Putamen (tissue), 1 donor: Measurements from ENCODE around the gene ITGA7.
"Not testable (repeated sequence)": the region's sequence is repeated elsewhere in the genome, so short reads cannot be mapped to it uniquely, and the experiment has no call there.

Source experiments
- DNase-seq: peaks from one replicate; pipeline ENCODE4 v3.0.0-alpha.2; 2016; ENCODE audit warnings: low spot score

The ITGA7 gene

DNA sequence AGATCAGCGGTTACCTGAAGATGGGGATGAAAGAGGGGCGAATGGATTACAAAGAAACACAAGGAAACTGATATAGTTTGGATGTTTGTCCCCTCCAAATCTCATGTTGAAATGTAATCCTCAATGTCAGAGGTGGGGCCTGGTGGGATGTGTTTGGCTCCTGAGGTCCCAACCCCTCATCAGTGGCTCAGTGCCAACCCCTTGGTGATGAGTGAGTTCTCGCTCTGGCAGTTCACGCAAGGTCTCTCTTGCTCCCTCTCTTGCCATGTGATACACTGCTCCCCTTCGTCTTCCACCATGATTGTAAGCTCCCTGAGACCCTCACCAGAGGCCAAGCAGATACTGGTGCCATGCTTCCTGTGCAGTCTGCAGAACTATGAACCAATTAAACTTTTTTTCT is 28.0 kb downstream of the ITGA7 start:
- DNase-seq = no peak

DNA sequence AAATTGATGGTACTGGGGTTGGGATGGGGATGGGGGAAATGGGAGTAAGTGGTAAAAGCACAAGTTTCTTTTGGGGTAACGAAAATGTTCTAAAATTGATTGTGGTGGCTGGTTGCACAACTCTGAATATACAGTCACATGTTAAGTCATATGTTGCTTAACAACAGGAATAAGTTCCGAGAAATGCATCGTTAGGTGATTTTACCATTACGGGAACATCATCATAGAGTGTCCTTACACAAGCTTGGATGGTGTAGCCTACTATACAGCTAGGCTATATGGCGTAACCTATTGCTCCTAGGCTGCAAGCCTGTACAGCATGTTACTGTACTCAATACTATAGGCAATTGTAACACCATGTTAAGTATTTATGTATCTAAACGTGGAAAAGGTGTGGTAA is 31.0 kb downstream of the ITGA7 start:
- DNase-seq = no peak

DNA sequence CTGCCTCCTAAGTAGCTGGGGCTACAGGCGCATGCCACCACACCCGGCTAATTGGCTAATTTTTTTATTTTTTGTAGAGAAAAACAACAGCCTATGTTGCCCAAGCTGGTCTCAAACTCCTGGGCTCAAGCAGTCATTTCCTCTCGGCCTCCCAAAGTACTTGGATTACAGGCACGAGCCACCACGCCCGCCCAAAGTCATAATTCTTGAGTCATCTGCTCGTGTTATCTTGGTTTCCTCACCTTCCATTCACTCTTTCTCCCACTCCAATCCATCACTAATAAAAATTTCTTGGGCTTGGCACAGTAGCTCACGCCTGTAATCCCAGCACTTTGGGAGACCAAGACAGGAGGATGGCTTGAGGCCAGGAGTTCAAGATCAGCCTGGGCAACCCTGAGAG is 32.0 kb downstream of the ITGA7 start:
- DNase-seq = no peak

DNA sequence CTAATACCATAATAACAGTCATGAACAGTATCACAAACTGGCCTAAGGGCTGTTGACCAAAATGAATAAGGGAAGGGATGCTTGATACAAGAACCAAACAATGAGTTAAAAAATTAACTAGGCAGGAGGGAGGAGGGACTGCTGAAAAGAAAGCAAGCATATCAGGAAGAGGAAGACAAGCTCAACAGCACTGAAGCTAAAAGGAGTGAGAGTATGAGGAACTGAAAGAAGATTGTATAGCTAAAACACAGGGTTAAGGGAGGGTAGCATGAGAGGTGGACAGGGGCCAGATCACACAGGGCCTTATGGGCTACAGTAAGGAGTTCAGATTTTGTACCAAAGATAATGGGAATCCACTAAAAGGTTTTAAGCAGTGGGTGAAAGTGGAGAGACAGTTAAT is 34.1 kb downstream of the ITGA7 start:
- DNase-seq = no peak

DNA sequence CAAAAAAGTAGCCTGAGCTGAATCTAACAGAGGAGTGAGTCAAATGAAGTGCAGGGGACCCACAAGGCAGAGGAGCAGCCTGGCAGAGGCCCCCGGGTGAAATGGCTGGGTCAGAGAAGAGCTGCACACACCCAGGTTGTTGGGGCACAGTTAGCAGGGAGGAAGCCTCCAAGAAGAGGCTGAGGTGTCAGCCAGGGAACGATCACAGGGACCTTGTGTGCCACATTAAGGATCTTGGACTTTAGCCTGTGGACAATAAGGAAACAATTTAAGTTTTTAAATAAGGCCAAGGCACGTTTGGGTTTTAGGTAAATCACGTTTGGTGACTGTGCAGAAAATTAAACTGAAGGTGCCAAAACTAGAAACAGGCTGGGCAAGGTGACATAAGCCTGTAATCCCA is 36.0 kb downstream of the ITGA7 start:
- no peak for DNase-seq

DNA sequence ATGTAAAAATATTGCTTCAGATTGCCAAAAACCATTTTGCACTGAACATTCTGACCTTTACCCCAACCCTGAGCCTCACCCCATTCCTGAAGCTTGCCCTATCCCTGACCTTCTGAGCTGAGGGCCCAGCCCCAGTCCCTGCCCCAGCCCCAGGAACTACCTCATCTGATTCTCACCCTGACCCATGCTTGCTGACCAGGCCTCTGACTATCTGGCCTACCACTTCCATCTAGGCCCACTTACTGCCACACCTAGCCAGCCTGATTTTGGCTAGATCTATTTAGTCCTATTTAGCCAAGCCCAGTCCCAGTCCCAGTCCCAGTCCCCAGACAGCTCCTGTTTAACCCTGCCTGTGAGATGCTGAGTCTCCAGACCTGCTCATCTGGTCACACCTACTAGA is 37.4 kb downstream of the ITGA7 start:
- DNase-seq = no peak

DNA sequence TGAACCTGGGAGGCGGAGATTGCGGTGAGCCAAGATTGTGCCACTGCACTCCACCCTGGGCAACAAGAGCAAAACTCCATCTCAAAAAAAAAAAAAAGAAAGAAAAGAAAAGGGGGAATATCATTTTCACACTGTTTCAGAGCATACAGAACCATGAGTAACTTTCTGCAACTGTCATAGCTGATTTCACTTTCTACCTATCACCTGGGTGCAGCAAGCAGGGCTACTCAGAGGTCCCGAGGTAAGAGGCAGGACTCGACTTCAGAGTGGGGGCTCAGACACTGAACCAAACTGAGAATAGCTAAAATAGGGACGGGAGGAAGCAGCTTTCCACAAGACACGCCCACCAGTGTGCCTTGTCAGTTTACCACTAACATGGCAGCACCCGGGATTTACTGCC is 41.2 kb downstream of the ITGA7 start:
- no peak for DNase-seq

DNA sequence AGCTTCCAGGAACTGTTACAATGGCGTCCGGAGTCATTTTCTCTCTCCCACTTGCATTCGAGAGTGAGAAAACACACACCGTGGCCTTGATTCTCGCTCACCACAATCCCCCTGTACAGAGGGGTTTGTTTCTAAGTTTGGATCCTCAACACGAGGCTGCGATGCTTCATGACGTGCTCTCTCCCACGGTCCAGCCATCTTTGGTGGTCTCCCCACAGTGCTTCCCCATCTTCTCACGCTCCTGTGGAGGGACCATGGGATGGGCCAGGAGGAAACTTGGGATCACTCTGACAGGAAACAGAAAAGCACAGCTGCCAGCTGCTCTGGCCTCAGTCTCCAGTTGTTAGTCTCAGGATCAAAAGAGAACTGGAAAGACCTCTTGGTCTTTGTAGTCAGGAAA is 42.9 kb downstream of the ITGA7 start:
- no peak for DNase-seq

DNA sequence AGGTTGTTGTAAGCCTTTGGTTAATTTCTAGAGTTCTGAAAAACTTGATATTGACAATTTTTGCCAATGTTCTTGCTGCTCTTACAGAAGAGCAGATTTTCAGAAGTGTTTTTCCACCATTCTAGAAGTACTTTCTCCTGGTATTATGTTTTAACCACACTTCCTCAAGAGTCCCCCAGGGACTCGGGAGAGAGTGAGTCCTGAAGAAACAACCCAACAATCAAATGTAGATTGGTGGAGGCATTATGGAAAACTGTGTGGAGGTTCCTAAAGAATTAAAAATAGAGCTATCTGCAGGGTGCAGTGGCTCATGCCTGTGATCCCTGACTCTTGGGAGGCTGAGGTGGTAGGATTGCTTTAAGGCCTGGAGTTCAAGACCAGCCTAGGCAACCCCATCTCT is 44.3 kb downstream of the ITGA7 start:
- no peak for DNase-seq

DNA sequence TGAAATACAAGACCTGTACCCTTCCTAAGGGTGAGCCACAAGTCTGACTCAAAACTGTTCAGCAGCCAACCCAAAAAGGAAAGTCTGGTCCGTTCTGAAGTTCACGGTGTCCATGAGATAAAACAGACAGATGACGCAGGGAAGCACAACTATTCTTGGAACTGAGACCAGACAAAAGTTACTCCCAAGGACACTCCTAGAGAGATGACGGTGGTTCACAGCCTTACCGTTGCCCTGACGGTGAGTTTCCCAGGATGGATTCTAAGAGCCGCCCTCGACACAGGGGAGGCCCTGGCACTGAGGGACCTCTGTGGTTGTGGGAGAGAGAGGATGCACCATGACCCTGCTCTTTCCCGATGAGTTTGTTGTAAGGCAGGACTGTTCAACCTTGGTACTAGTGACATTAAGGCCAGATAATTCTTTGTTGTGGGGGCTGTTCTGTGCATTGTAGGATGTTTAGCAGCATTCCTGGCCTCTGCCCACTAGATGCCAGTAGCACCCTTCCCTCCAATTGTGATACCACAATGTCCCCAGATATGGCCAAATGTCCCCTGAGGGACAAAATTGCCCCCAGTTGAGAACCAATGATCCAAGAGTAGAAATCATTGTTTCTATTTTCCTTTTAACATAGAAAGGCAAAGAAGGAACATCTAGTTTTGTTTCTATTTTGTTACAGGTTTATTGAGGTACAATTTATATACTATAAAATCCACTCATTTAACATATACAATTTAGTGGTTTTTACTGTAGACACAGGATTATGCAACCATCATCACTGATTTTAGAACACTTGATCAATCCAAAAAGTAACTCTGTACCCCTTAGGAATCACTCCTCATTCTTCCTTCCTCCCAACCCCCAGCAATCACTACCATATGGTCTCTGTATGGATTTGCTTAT is 48.0 kb downstream of the ITGA7 start:
- DNase-seq = no peak

DNA sequence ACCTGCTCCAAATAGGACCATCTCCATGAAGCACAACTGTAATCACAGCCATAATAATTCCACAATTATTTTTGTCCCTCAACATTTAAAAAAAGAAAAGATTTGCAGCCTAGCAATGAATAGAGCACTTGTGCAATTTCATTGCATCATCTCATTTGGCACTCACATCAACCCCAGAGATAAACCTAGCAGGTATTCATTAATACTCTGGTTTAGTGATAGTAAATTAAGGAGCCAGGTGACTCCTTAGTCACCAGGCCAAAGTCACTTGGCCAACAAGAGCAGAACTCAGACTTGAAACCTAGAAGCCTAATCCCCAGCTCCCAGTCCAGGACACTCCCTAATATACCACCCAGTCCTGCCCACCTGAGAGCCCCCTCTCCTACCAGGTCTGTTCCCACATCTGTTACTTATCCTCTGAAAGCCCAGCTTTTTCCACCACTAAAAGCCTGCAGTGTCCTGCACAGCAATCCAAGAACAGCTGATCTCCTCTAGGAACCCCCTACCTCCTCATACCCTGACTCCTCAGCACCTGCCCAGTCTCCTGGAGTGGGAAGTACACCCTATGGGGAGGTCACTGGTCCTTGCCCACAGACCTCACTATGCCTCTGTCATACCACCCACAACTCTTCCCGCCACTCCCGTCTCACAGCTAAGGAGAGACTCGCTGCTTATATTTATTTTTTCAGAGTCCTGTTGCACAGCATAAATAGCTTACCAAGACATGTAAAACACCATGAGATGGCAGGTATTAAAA is 48.9 kb downstream of the ITGA7 start:
- no peak for DNase-seq

DNA sequence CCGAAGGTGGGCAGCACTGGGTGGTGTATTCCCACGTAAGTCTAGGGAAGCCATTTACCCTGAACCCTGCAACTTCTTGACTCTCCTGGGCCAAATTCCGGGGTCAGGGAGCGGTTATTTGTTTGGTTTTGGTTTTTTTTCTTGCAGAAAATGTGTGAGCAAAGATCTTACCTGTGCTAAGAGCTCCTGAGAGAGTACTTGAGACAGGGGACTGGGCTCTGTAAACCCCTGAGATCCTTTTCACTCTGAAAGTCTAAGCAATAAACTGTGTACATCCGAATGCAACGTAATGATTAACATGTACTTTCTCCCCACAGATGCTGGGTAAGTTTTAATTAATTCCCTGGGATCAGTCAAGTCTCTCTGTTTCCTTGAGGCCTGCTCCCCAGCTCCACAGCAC is 49.5 kb downstream of the ITGA7 start:
- DNase-seq = no peak

DNA sequence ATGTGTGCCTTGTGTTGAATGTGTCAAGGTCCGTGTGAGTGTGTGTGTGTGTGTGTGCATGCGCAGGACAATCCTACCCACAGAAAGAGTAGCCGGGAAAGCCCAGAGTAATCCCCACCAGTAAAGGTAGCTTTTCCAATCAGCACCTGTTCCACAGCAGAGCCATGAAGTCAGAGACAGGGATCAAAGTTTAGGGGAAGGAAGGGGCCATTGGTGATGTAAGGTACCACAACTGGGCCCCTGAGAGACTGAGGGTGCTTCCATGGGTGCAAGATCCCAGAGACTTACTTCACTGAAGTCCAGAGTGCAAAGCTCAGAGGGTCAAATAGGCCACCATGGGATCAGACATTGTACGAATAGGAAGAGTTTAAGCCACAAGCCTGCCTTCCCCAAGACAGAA is 50.5 kb downstream of the ITGA7 start:
- DNase-seq = no peak

DNA sequence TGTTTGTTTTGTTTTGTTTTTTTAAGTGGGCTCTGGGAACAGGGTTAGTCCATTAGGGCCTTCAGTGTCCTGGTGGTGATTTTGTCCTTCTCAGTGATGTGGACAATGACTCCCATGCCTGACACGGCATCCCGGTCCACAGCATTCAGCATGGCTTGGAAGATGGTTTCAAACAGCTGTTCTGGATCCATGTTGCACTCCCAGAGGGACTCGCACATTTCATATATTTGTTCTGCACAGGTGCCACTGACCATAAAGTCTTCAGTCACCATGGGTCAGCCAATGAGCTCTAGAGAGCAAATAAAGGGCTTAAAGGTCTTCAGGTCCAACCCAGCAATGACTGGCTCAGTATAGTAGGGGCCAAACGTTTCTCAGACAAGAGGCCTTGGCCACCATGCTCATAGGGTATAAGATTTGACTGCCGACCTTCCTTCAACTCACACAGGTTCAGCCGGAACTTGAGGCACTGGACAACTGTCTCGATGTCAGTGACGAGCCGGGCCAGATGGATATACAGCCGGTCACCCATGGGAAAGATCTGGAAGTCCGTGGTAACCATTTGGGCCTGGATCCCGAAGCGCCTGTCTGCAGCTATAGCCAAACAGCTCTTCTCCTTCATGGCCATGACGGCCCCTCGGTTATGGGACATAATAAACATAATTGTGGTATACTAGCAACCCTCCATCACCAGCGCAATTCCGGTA is 53.0 kb downstream of the ITGA7 start:
- DNase-seq = no peak

DNA sequence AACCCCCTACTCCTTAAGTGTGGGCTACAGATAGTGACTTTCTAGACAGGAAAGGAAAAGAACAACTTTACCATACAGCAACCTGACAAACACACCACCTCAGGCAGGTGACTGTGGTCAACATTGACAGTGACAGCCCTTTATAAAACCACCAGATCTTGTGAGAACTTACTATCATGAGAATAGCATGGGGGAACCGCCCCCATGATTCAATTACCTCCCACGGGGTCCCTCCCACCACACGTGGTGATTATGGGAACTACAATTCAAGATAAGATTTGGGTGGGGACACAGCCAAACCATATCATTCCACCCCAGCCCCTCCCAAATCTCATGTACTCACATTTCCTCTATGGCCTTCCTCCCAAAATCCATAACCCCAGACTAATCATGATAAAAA is 54.7 kb downstream of the ITGA7 start:
- DNase-seq = no peak

DNA sequence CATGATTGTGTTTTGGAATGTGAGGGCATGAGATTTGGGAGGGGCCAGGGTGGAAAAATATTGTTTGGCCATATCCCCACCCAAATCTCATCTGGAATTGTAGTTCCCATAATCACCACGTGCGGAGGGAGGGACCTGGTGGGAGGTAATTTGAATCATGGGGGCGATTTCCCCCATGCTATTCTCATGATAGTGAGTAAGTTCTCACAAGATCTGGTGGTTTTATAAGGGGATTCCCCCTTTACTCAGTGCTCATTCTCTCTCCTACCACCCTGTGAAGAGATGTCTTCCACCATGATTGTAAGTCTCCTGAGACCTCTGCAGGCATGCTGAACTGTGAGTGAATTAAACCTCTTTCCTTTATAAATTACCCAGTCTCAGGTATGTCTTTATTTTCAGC is 55.4 kb downstream of the ITGA7 start:
- no peak for DNase-seq

DNA sequence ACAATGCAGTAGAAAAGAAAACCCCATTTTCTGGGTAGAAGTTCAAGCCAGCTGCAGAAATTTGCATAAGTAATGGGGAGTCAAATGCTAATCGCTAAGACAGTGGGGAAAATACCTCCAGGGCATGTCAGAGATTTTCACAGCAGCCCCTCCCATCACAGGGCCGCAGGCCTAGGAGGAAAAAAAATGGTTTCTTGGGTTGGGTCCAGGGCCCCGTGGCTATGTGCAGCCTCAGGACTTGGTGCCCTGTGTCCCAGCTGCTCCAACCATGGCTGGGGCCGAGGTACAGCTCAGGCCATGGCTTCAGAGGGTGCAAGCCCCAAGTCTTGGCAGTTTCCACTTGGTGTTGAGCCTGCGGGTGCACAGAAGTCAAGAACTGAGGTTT is 56.4 kb downstream of the ITGA7 start:
- DNase-seq = no peak

DNA sequence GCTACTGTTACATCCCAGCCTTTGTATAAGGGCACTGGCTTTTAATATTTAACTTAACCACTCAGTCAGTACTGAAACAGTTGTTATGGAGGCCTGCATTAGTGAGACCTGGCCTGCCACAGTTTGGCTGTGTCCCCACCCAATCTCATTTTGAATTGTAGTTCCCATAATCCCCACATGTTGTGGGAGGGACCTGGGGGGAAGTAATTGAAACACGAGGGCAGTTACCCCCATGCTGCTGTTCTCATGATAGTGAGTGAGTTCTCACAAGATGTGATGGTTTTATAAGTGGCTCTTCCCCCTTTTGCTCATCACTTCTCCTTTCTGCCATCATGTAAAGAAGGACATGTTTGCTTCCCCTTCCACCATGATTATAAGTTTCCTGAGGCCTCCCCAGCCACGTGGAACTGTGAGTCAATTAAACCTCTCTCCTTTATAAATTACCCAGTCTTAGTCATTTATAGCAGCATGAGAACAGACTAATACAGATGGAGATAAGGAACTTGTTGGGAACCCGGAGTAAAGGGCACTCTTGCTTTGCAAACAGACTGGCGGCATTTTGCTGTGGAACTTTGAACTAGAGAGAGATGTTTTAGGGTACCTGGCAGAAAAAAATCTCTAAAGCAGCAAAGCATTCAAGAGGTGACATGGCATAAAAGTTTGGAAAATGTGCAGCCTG is 56.9 kb downstream of the ITGA7 start:
- not testable (repeated sequence) for DNase-seq

DNA sequence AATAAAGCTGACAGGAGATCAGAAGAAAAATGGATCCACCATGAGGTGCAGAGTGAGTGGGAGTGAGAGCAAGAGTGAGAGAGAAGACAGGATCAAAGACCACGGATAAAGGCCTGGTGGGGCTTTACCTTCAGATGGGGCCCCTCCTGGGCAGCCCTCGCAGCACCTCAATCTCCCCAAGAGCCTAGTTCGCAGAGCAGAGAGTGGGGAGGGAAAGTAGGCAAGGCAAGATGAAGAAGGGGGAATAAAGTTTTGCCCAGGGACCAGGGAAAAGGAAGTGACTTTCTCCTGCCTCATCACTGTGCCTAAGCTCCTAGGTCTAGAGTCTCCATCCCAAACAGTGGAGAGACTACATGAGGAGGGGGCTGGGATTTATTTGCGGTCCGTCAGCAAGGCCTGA is 60.7 kb downstream of the ITGA7 start:
- no peak for DNase-seq

DNA sequence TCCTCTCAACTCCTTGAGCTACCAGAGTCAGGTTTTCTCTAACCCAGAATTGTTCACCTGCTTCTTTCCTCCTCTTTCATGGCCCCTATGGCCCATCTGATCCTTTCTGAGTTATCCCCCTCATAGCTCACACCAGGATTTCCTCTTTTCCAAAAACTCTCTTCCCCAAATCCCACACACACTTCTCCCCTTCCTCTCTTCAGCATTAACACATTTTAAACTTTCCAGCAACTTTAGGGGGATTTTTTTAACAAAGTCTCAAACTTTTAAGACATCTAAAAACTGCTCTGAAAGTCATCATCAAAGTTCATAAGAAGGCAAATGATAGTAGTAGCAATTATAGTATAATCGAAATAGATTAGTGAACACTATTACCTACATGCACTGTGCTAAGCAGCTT is 63.1 kb downstream of the ITGA7 start:
- no peak for DNase-seq

DNA sequence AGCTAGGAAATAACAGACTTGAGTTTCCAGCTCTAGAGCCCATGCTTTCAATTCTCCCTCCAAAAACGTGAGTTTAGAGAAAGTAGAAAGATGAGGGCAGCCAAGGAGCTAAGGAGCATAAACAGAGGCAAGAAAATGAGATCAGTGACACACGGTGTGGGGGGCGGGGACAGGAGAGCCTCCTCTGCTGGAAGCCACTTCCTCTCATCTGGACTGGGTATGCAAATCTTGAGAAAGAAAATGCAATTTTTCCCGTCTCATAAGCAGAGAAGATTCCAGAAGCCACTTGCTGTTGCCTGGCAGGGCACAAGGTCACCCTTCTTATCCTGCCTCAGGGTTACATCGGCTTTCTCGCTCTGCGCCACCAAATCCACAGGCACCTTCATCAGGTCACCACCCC is 65.0 kb downstream of the ITGA7 start:
- DNase-seq = no peak

DNA sequence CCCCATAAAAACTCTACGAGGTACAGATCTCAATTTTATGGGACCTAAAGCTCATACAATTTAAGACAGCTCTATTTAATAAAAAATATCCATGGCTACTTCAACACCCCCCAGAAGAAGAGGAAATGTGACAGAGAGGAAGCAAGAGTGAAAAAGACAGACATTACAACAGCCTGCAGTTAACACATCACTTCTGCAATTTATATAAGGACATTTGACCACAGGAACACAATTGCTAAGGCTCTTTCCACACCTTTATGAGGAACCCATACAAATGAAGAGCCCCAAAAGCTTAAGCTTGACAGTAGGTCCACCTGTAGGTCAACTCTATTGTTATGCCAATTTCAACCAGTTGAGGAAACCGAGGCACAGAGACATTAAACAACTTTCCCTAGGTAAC is 65.4 kb downstream of the ITGA7 start:
- no peak for DNase-seq
